BE2C (cell line): ENCODE data around the gene HADH.

Experiments
- DNase-seq: peaks from one replicate; pipeline ENCODE4 v3.0.0-alpha.2; 2020
- H3K27me3 ChIP-seq: fragments of 250-450 bp; sonication (Bioruptor Pico); 2 replicates; pipeline ENCODE4 v1.5.1; 2020; ENCODE audit warnings: mild to moderate bottlenecking
- H3K36me3 ChIP-seq: fragments of 250-450 bp; sonication (Bioruptor Pico); 2 replicates; pipeline ENCODE4 v1.5.1; 2020; ENCODE audit warnings: mild to moderate bottlenecking
- H3K4me1 ChIP-seq: fragments of 250-450 bp; sonication (Bioruptor Pico); 2 replicates; pipeline ENCODE4 v1.5.1; 2020
- H3K4me3 ChIP-seq: 2 replicates; pipeline ENCODE4 v1.5.1; 2011; ENCODE audit warnings: low read depth, low read length
- H3K9me3 ChIP-seq: fragments of 250-450 bp; sonication (Bioruptor Pico); 2 replicates; pipeline ENCODE4 v1.5.1; 2020
- CTCF ChIP-seq: IDR thresholded peaks from 2 replicates; pipeline ENCODE4 v1.5.1; 2012; ENCODE audit warnings: mild to moderate bottlenecking, low read depth, low read length

HADH gene

GRCh38 chr4:108029731-108030130, 40.0 kb downstream of the HADH start:
- no peak for DNase-seq
- H3K36me3 ChIP-seq: peaks cover 23% of the 10 kb centered on the region
- no peak overlapping the region for H3K4me3 ChIP-seq
- no peak for TF ChIP-seq CTCF
- no peaks in the 10 kb centered on the region for H3K9me3 ChIP-seq
- H3K4me1 ChIP-seq: no peaks in the 10 kb centered on the region
- H3K27me3 ChIP-seq: no peaks in the 10 kb centered on the region

- peak; percentile 55 for DNase-seq
- no peaks in the 10 kb centered on the region for H3K4me1 ChIP-seq
- H3K9me3 ChIP-seq: no peaks in the 10 kb centered on the region
- peaks cover 24% of the 10 kb centered on the region for H3K36me3 ChIP-seq
- no peaks in the 10 kb centered on the region for H3K27me3 ChIP-seq
- no peak overlapping the region for H3K4me3 ChIP-seq
- TF ChIP-seq CTCF: peak; percentile 70
These were observed 40.6 kb downstream of the HADH start for GRCh38 chr4:108030332-108030731.

- no peak for DNase-seq
- H3K36me3 ChIP-seq: peaks cover 24% of the 10 kb centered on the region
- H3K4me3 ChIP-seq: no peak overlapping the region
- no peak for TF ChIP-seq CTCF
- H3K4me1 ChIP-seq: no peaks in the 10 kb centered on the region
- H3K27me3 ChIP-seq: no peaks in the 10 kb centered on the region
- H3K9me3 ChIP-seq: no peaks in the 10 kb centered on the region
These were observed 41.9 kb downstream of the HADH start for GRCh38 chr4:108031427-108032083.

GRCh38 chr4:108033348-108033747, 43.7 kb downstream of the HADH start:
- H3K36me3 ChIP-seq: peaks cover 14% of the 10 kb centered on the region
- no peak overlapping the region for H3K4me3 ChIP-seq
- no peaks in the 10 kb centered on the region for H3K9me3 ChIP-seq
- no peak for TF ChIP-seq CTCF
- H3K4me1 ChIP-seq: no peaks in the 10 kb centered on the region
- no peaks in the 10 kb centered on the region for H3K27me3 ChIP-seq
- no peak for DNase-seq

- no peak overlapping the region for H3K4me3 ChIP-seq
- peaks cover 8% of the 10 kb centered on the region for H3K36me3 ChIP-seq
- H3K27me3 ChIP-seq: no peaks in the 10 kb centered on the region
- TF ChIP-seq CTCF: no peak
- DNase-seq: no peak
- H3K9me3 ChIP-seq: no peaks in the 10 kb centered on the region
- no peaks in the 10 kb centered on the region for H3K4me1 ChIP-seq
These were observed 44.9 kb downstream of the HADH start for GRCh38 chr4:108034565-108034964.

GRCh38 chr4:108035691-108036090, 46.0 kb downstream of the HADH start:
- Histone ChIP-seq H3K9me3 (no peaks in the 10 kb centered on the region), H3K27me3 (no peaks in the 10 kb centered on the region), H3K36me3 (peaks cover 8% of the 10 kb centered on the region), H3K4me3 (no peak overlapping the region), H3K4me1 (no peaks in the 10 kb centered on the region)
- no peak for DNase-seq
- no peak for TF ChIP-seq CTCF
